ENCODE measurements around the gene PSMD11. TPM values are rescaled to one million over a fixed set of nuclear protein-coding genes. Genes with fewer than 3 reads are reported as not detected.

PSMD11 gene
- polyA plus RNA-seq, 3 donors = 17.3 to 50.4 (median 38.0) TPM

- 33 to 48% (median 39%) methylated on average over 1 of the region's 1 CpG for whole genome bisulfite sequencing, 3 donors
- H3K27ac ChIP-seq (ENCODE audit: low read depth, low read length) = no peak overlapping the region
Measured at GRCh38 chr17:32461853-32462617, 17.7 kb downstream of the PSMD11 start.

GRCh38 chr17:32463304-32463703 is 19.0 kb downstream of the PSMD11 start:
- 70 to 99% (median 93%) methylated on average over 3 of the region's 3 CpGs for WGBS, 3 donors

GRCh38 chr17:32464374-32464773 is 20.1 kb downstream of the PSMD11 start:
- WGBS, 3 donors = 71 to 92% (median 88%) methylated on average over 1 of the region's 1 CpG
- no peak overlapping the region for H3K27ac ChIP-seq (ENCODE audit: low read depth, low read length)

More at GRCh38 chr17:32463304-32463703, 19.0 kb downstream of the PSMD11 start:
- H3K27ac ChIP-seq (ENCODE audit: low read depth, low read length) = no peak overlapping the region

GRCh38 chr17:32467949-32468348 is 23.6 kb downstream of the PSMD11 start:
- WGBS, 3 donors = 96 to 99% (median 98%) methylated on average over 7 of the region's 7 CpGs
- H3K27ac ChIP-seq (ENCODE audit: low read depth, low read length) = no peak overlapping the region

- 92 to 94% (median 92%) methylated on average over 6 of the region's 6 CpGs for WGBS, 3 donors
- no peak overlapping the region for H3K27ac ChIP-seq (ENCODE audit: low read depth, low read length)
Measured at GRCh38 chr17:32470405-32471167, 26.3 kb downstream of the PSMD11 start.

- WGBS, 3 donors = 94 to 97% (median 95%) methylated on average over 4 of the region's 4 CpGs
- no peak overlapping the region for H3K27ac ChIP-seq (ENCODE audit: low read depth, low read length)
Measured at GRCh38 chr17:32471652-32472051, 27.3 kb downstream of the PSMD11 start.

GRCh38 chr17:32475258-32475657 is 30.9 kb downstream of the PSMD11 start:
- 93 to 95% (median 95%) methylated on average over 3 of the region's 3 CpGs for WGBS, 3 donors
- H3K27ac ChIP-seq (ENCODE audit: low read depth, low read length) = no peak overlapping the region

GRCh38 chr17:32477220-32477619 is 32.9 kb downstream of the PSMD11 start:
- no peak overlapping the region for H3K27ac ChIP-seq (ENCODE audit: low read depth, low read length)
- WGBS, 3 donors = 92 to 95% (median 93%) methylated on average over 8 of the region's 8 CpGs

- H3K27ac ChIP-seq (ENCODE audit: low read depth, low read length) = no peak overlapping the region
- 79 to 87% (median 86%) methylated on average over 5 of the region's 5 CpGs for WGBS, 3 donors
Measured at GRCh38 chr17:32479074-32479617, 34.8 kb downstream of the PSMD11 start.

GRCh38 chr17:32481193-32481592 is 36.9 kb downstream of the PSMD11 start:
- H3K27ac ChIP-seq (ENCODE audit: low read depth, low read length) = no peak overlapping the region
- WGBS, 3 donors = 83 to 90% (median 85%) methylated on average over 8 of the region's 8 CpGs

GRCh38 chr17:32482568-32483320 is 38.4 kb downstream of the PSMD11 start:
- WGBS, 3 donors = 62 to 82% (median 73%) methylated on average over 11 of the region's 11 CpGs
- no peak overlapping the region for H3K27ac ChIP-seq (ENCODE audit: low read depth, low read length)

GRCh38 chr17:32483451-32484019 is 39.2 kb downstream of the PSMD11 start:
- H3K27ac ChIP-seq (ENCODE audit: low read depth, low read length) = no peak overlapping the region
- WGBS, 3 donors = 4 to 32% (median 26%) methylated on average over 7 of the region's 7 CpGs

- whole genome bisulfite sequencing, 3 donors = 79 to 86% (median 79%) methylated on average over 4 of the region's 4 CpGs
- H3K27ac ChIP-seq (ENCODE audit: low read depth, low read length) = no peak overlapping the region
Measured at GRCh38 chr17:32484041-32484461, 39.7 kb downstream of the PSMD11 start.

- 80 to 86% (median 81%) methylated on average over 11 of the region's 11 CpGs for WGBS, 3 donors
- H3K27ac ChIP-seq (ENCODE audit: low read depth, low read length) = no peak overlapping the region
Measured at GRCh38 chr17:32484628-32485027, 40.3 kb downstream of the PSMD11 start.

- 63 to 74% (median 65%) methylated on average over 12 of the region's 12 CpGs for WGBS, 3 donors
- H3K27ac ChIP-seq (ENCODE audit: low read depth, low read length) = no peak overlapping the region
Measured at GRCh38 chr17:32485261-32486110, 41.2 kb downstream of the PSMD11 start.

GRCh38 chr17:32486111-32486700 is 41.9 kb downstream of the PSMD11 start:
- 6 to 9% (median 6%) methylated on average over 36 to 71 of the region's 72 CpGs for WGBS, 3 donors
- H3K27ac ChIP-seq (ENCODE audit: low read depth, low read length) = peak overlapping the region; percentile 43
